Right hindlimb (tissue), 1 donor: ENCODE results near the gene ETHE1.
"Not testable (repeated sequence)": the region's sequence is repeated elsewhere in the genome, so short reads cannot be mapped to it uniquely, and the experiment has no call there.

Source experiments
- DNase-seq: peaks from one replicate; pipeline ENCODE4 v3.0.0-alpha.2; 2018

ETHE1 gene

DNA sequence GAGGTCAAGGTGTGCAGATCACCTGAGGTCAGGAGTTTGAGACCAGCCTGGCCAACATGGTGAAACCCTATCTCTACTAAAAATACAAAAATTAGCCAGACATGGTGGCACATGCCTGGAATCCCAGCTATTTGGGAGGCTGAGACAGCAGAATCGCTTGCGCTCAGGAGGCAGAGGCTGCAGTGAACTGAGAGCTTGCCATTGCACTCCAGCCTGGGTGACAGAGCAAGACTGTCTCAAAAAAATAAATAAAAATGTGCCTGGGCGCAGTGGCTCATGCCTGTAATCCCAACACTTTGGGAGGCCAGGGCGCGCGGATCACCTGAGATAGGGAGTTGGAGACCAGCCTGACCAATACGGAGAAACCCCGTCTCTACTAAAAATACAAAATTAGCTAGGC is 3.3 kb downstream of the ETHE1 start:
- DNase-seq, result not testable (repeated sequence)

DNA sequence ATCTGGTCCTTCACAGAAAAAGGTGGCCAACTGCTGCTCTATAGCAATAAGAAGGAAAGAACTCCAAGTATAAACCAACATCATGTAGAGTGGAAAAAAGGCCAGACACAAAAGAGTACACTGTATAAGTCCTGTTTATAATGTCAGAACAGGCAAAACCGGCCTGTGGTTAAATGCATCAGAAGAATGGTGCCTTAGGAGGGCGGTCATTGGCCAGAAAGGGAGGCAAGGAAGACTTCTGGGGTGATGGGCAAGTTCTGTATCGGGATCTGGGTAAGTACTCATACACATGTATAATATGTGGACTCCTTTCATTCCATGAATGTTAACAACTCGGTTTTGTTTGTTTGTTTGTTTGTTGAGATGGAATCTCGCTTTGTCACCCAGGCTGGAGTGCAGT is 4.1 kb downstream of the ETHE1 start:
- no peak for DNase-seq

DNA sequence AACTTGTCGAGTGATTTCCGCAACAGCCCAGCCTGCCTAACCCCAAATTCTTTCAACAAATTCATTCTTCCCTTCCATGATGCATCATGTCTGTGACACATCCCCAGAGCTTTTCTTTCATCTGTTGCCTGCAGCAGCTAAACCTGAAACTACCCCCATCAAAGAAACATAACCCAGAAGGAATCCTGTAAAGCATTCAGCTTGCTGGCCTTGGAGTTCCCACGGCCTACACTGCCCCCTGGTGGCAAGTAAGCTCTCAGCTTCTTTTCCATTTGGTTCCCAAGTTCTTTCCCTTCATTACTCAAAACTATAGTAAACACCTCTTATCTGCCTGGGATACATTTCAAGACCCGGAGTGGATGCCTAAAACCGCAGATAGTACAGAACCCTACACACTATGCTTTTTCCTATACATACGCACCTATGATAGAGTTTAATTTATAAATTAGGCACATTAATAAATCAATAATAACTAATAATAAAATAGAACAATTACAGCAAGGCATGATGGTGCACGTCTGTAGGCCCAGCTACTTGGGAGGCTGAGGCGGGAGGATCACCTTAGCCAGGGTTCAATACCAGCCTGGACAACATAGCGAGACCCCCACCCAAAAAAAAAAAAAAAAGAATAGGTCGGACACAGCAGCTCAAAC is 7.4 kb downstream of the ETHE1 start:
- DNase-seq, result peak; percentile 85

DNA sequence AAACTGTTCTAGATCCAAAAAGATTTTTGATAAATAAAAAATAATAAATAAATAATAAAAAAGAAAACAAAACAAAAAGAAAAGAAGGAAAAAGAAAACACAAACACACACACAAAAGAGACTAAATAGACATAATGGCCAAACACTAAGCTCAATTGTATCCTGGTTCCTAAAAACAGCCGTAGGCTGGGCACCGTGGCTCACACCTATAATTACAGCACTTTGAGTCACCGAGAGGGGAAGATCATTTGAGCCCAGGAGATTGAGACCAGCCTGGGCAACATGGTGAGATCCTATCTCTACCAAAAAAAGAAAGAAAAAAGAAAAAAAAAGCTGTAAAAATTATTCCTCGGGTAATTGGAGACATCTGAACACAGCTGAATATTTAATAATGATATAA is 8.9 kb downstream of the ETHE1 start:
- no peak for DNase-seq

DNA sequence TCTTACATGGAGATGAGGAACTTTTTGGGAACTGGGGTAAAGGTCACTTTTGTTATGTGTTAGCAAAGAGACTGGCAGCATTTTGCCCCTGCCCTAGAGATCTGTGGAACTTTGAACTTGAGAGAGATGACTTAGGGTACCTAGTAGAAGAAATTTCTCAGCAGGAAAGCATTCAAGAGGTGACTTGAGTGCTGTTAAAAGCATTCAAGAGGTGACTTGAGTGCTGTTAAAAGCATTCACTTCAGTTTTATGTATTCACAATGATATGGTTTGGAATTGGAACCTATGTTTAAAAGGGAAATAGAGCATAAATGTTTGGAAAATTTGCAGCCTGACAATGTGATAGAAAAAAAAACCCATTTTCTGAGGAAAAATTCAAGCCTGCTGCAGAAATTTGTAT is 14.6 kb downstream of the ETHE1 start:
- not testable (repeated sequence) for DNase-seq

DNA sequence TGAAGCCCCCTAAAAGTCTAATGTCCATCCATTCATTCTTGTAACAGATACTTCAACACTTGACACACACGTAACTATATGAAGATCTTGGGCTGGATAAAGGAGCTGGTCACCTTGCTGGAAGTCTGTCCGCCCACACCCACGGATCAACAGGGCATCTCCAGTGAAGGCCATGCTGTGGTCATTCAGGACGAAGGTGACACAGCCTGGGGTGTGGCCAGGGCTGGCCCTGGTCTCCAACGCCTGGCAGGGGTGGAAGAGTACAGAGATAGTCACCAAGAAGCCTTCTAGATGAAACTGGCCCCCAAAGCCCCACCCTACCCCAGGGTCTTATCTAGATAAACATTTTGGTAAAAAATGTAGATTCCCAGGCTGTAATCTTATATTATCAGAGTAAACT is 15.7 kb downstream of the ETHE1 start:
- DNase-seq, result no peak

DNA sequence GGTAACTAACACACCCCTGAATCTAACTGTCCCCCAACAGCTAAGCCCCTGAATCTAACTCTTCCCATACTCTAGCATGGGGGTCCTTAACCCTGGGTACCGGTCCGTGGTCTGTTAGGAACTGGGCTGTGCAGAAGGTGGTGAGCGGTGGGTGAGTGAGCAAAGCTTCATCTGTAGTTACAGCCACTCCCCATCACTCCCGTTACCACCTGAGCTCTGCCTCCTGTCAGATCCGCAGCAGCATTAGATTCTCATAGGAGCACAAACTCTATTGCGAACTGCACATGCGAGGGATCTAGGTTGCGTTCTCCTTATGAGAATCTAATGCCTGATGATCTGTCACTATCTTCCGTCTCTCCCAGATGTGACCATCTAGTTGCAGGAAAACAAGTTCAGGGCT is 16.3 kb downstream of the ETHE1 start:
- DNase-seq, result no peak

DNA sequence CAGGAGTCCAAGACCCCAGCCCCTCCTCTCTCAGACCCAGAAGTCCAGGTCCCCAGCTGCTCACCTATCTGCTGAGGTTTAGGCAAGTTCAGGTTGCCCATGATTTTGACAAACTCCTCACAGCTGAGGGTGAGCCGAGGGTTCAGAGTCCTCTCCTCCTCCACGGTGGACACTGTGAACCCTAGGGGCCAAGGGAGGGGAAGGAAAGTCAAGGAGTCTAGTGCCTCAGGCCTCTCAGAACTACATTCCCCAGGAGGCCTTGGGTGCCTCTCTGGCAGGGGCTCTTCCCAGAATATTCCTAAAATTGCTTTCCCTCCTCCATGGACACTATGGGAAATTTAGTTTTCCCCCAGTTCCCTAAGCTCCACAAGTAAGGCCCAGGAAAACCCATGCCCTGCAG is 19.1 kb downstream of the ETHE1 start:
- no peak for DNase-seq

DNA sequence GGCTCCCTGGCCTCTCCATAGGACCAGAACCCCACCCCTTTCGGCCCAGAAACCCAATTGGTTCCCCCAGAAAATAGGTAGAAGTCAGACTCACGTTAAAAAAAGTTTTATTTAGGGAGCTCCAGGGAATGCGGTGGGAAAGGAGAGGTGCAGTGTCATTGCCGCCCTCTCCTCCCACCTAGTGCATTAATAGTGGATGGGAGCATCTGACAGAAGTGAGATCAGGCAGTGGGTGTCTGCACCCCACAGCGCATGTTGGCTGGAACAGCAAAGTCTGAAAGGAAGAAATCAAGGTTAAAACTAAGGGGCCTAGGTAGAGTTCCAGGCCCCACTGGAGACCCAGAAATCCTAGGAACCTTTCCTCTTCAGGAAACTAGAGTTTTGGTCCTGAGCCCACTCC is 20.4 kb downstream of the ETHE1 start:
- DNase-seq, result no peak

DNA sequence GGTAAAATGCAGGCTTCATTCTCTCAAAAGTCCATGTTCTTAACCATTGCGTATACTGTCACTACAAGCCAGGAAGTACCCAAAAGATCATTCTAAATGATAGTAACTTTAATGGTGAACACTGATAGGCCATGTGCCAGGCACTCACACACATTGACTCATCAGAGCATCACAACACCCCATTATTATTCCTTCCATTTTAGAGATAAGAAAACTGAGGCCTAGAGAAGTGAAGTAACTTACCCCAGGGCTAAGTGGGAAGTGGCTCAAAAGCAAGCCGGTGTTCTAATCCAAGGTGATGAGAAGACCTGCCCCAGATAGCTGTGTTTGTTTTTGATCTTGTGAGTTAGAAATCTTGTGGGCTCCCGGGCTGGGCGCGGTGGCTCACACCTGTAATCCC is 21.1 kb downstream of the ETHE1 start:
- no peak for DNase-seq

DNA sequence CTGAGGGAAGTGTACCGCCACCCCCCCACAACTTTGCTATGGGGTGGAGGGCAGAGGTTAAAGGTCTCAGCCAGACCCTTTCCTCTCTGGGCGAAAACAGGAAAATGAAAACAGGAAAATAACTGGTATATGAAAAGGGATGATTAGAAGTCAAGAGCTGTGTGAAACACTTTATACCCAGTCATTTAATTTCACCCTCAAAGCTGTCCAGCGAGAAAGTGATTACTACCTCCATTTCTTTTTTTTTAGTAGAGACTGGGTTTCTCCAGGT is 21.9 kb downstream of the ETHE1 start:
- no peak for DNase-seq

DNA sequence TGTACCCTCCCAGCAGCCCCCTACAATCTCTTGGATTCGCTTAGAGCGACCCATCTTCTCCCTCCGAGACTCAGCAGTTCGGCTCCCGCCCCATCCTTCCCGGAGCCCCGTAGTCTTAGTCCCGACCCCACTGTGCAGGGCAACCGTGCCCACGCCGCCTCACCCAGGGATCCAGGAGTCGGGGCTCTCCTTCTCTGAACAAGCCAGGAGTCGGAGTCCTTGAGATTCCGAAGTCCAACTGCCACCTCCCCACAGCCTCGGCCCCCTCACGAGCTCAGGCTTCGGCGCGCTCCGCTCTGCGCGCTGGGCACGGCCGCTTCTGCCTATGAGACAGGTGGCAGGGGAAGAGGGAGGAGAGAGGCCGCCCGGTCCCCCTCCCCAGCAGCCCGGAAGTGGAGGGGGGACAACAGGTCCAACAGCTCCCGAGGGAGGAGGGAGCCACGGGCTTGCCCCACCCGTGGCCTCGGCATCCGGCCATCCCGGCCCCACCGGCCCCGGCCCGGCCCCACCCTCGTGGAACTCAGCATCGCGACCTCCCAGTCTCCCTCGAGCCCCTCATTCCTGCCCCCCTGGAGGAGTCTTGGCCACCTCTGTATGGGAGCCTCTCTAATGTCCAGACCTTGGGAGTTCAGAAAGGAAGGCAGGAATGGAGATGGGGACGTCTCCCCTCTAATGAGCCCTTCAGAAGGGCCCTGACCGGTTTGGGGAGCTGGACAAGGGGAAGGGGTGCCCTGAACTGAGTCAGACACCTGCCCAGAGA is 22.4 kb downstream of the ETHE1 start, which contains the start of gene PHLDB3:
PHLDB3 (minus strand) TSS at position 321 of the 760 bp plus-strand sequence. CDS start 628 bp downstream, outside the sequence.
- DNase-seq, result no peak

DNA sequence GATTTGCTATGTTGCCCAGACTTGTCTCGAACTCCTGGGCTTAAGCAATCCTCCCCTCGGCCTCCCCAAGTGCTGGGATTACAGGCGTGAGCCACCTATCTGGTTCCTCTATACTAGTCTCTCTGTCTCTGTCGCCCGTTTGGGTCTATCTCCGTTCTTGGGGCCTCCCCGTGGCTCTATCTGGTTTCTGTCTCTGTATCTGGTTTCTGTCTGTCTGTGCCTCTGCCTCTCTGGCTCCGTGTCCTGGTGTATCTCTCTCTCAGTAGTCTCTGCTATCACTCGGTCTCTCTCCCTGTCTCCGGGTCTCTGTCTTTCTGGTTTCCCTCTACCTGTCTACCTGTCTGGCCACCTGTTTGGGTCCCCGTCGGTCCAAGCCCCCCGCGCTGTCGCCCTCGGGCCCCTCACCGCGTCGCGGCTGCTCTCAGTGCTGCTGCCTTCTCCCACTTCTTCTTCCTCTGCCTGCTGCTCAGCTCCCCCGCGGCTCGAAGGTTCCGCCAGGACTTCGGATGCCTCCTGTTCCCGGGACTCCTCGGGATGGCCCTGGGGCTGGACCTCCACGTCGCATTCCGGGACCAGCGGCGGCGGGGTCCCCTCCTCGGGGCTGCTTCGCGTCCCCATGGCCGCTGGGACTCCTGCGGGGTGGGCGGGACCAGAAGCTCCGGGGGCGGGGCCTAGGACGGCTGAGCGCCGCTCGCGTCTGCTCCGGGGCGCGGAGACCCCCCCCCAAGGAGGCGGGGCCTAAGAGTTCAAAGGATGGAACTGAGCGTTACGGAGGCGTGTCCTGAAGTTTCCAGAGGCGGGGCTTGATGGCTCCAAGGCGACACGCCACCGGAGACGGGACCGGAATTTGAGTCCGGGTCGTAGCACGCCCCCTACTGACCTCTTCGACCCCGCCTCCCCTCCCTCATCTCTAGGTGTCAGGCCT is 23.2 kb downstream of the ETHE1 start:
- peak; percentile 96 for DNase-seq

DNA sequence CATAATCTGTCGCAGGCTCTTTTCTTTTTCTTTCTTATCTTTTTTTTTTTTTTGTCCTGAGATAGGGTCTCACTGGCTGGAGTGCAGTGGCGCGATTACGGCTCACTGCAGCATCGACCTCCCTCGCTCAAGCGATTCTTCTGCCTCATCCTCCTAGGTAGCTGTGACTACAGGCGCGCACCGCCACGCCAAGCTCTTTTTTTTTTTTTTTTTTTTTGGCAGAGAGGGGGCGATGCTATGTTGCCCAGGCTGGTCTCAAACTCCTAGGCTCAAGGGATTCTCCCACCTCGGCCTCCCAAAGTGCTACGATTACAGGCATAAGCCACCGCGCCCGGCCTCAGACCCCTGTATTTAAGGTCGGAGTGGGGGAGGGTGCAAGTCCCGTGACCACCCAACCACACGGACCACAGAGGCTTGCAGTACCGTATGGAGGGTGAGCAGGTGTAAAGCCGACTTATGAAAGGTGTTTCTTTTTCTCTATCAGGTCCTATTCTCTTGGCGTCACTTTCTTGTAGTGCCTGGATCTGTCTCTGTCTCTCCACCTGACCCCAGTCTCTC is 24.5 kb downstream of the ETHE1 start:
- DNase-seq, result no peak

DNA sequence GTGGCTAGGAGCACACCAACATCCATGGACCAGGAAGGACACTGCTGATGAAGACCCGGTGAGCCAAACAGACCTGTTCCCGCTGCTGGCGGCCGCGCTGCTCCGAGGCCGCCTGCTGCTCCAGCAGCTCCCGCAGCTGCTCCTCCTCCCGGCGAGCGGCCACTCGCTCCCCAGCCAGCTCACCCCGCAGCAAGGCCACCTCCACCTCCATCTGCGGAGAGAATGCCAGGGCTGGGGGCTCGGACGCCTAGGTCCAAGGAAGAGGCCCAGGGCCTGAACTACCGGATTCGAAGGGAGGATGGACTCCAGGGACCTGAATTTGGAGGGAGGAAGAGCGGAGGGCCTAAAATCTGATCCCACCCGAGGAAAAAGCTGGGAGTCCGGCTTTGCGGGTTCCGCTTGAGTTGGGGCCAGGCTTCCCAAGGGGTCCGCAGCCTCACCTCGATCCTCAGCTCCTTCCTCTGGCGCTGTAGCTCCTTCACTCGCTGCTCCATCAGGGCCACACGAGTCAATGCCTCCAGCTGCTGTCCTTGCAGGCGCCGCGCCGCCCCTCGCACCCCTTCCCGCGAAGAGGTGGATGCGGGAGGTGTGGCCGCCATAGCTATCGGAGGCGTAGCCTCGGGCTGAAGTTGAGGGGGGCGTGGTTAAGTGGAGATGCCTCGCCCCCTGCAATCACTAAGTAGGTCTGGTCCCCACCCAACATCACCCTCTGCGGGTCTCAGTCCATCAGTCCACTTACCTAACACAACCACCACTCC is 25.2 kb downstream of the ETHE1 start:
- no peak for DNase-seq

DNA sequence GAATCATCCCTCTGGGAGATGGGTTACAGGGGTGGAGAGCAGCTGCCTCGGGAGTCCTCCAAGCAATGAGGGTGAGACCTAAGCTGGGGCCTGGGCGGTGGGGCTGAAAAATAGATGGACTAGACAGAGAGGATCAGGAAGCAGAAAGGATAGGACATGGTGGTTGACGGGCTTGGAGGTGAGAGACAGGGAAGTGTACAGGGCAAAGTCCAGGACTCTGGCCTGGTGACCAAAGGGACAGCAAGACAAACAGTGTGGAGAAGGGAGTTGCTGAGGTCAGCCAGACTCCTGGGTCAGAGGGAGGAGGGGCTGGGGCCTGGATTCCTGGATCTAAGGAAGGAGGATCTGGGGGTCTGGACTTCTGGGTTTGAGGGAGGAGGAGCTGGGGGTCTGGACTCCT is 28.0 kb downstream of the ETHE1 start:
- DNase-seq, result no peak

DNA sequence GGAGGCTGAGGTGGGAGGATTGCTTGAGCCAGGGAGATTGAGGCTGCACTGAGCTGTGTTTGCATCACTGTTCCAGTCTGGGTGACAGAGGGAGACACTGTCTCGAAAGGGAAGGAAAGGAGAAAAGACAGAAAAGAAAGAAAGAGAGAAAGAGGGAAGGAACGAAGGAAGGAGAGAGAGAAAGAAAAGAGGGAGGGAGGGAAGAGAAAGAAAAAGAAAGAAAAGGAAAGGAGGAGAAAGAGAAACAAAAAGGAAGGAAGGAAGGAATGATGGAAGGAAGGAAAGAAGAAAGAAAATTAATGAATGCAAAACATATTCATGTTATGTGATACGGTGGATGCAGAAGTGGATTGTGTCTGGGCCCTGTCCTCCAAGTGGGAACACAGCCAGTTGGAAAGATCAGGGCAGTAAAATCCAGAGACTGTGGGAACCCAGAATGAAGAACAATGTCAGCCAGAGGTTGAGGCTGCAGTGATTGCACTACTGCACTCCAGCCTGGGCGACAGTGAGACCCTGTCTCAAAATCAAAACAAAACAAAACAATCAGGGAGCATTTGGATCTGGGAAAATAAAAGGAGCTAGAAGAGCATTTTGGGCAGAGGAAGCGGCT is 28.7 kb downstream of the ETHE1 start:
- DNase-seq, result peak; percentile 73

DNA sequence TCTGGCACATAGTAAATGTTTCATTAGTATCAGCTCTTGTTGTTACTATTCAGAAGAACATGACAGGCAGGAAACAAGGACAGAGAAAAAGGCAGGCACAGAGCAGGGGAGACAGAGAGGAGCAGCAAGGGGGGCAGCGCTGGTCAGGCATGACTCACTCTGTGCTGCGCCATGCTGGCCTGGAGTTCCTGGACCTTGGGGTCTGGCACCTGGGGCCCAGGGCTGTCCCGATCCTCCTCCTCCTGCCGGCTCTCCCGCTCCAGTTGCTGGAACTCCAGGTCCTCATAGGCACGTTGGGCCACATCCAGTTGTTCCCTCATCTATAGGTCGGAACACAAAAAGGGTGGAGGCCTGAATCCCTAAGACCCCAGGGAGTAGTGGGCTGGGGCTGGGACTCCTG is 30.0 kb downstream of the ETHE1 start:
- no peak for DNase-seq

DNA sequence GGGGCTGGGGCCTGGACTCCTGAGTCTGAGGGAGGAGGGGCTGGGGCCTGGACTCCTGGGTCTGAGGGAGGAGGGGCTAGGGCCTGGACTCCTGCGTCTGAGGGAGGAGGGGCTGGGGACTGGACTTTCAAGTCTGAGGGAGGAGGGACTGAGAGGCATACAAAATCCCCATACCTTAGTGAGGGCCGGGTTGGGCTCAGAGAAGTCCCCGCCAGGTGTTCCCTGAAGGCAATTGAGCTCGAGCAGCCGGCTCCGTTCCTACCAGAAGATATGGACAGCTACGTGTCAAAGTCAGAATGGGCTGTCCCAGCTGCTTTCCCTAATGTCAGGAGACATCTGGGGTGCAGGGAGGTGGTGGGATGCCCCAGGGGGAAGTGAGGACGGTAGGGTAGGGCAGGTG is 31.9 kb downstream of the ETHE1 start:
- no peak for DNase-seq

DNA sequence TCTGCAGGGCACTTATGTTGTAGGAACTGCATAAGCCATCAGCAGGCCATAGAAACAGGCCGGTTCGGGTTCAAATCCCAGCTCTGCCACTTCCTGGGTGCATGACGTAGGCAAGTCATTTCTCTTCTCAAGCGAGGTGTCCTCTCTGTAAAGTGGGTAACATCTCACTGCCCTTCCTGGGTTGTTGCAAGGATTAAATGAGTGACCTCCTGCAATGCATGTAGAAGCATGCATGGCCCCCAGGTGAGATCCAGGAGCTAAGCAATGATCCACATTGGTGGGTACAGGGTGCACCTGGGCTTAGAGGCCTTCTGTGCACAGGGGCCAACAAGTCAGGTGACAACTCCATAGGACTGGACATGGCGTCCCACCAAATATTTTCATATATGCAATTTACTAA is 36.2 kb downstream of the ETHE1 start:
- DNase-seq, result no peak

DNA sequence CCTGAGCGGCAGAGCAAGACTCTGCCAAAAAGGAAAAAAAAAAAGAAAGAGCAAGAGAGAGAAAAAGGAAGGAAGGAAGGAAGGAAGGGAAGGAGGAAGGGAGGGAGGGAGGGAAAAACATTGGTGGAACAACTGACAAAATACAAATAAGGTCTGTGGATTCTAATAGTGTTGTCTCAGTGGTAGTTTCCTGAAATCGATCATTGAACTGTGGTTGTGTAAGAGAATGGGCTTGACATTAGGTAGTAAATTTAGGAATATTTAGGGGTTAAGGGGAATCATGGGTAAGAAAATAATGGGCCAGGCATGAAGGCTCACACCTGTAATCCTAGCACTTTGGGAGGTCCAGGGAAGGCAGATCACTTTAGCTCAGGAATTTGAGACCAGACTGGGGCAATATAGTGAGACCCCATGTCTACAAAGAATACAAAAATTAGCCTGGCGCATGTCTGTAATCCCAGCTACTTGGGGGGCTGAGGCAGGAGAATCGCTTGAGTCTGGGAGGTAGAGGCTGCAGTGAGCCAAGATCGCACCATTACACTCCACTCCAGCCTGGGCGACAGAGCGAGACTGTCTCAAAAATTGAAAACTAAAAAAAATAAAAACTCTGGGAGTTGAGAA is 36.9 kb downstream of the ETHE1 start:
- no peak for DNase-seq

DNA sequence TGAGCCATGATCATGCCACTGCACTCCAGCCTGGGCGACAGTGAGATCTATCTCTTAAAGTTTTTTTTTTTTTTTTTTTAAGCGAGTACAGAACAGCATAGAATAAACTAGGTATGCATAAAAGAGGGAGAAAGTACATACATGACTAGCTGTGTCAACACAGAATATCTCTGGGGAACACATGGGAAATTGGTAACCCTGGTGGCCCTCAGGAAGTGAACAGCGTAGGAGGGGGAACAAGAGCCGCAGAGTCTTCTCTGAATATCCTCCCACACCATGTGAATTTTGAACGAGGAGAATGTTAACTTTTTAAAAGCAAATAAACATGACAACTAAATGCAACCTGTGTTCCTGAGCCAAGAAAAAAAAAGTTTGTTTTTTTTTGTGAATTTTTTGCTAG is 37.7 kb downstream of the ETHE1 start:
- no peak for DNase-seq
